HEK293 (cell line): ENCODE measurements around the gene FFAR2.

Experiments used
- CTCF ChIA-PET: fragments of 350-600 bp; formaldehyde crosslinking; extraction: SDS; loops from one replicate; lab custom pipeline; 2021; ENCODE audit warnings: antibody characterized with exemption; lab: Yijun Ruan, JAX
- POLR2A ChIA-PET: fragments of 300-600 bp; formaldehyde crosslinking; extraction: SDS; loops from one replicate; lab custom pipeline; 2020; ENCODE audit warnings: antibody characterized with exemption, inconsistent platforms; lab: Yijun Ruan, JAX
- H3K27ac ChIP-seq: fragments of 200-500 bp; sonication (Bioruptor generic); 2 replicates; pipeline ENCODE4 v1.5.1; 2014; ENCODE audit warnings: low read depth, low read length, control low read depth, inconsistent platforms; ENCODE audit errors: extremely low read depth
- H3K36me3 ChIP-seq, 2 experiments: fragments of 200-500 bp in 1 of 2; sonication (Bioruptor generic) in 1 of 2; 1 replicate in 1 of 2; 2 replicates in 1 of 2; pipeline ENCODE4 v1.5.1; 2014 to 2017; ENCODE audit warnings: inconsistent platforms in 2 of 2, low read length in 2 of 2; ENCODE audit not compliant: control insufficient read depth in 2 of 2, insufficient read depth in 1 of 2
- H3K4me1 ChIP-seq: fragments of 200-500 bp; sonication (Bioruptor generic); 2 replicates; pipeline ENCODE4 v1.5.1; 2014; ENCODE audit warnings: mild to moderate bottlenecking, low read length, inconsistent platforms; ENCODE audit not compliant: control insufficient read depth, insufficient read depth
- H3K4me3 ChIP-seq: 2 replicates; pipeline ENCODE4 v1.5.1; 2011; ENCODE audit warnings: low read depth, mild to moderate bottlenecking, control low read depth, low read length, moderate library complexity
- H3K9me3 ChIP-seq: fragments of 200-500 bp; sonication (Bioruptor generic); 2 replicates; pipeline ENCODE4 v1.5.1; 2014; ENCODE audit warnings: low read depth, low read length, inconsistent platforms; ENCODE audit not compliant: control insufficient read depth, insufficient read depth
- BCL11A ChIP-seq: fragments of 450-650 bp; formaldehyde crosslinking; IDR thresholded peaks from 2 replicates; pipeline ENCODE4 v1.5.1; 2016; ENCODE audit warnings: low read depth, missing biosample characterization, missing genetic modification characterization
- BCL11B ChIP-seq: fragments of 450-650 bp; formaldehyde crosslinking; IDR thresholded peaks from 2 replicates; pipeline ENCODE4 v1.5.1; 2016; ENCODE audit warnings: low read depth, missing biosample characterization, missing genetic modification characterization
- GLIS2 ChIP-seq: fragments of 450-650 bp; formaldehyde crosslinking; IDR thresholded peaks from 2 replicates; pipeline ENCODE4 v1.5.1; 2016; ENCODE audit warnings: missing biosample characterization, missing genetic modification characterization
- REPIN1 ChIP-seq: fragments of 450-650 bp; formaldehyde crosslinking; IDR thresholded peaks from 2 replicates; pipeline ENCODE4 v1.5.1; 2017; ENCODE audit warnings: missing biosample characterization, missing genetic modification characterization, low read depth
- ZFP3 ChIP-seq: fragments of 450-650 bp; formaldehyde crosslinking; IDR thresholded peaks from 2 replicates; pipeline ENCODE4 v1.5.1; 2016; ENCODE audit warnings: low read depth, missing biosample characterization, missing genetic modification characterization
- ZNF132 ChIP-seq: fragments of 450-650 bp; formaldehyde crosslinking; IDR thresholded peaks from 2 replicates; pipeline ENCODE4 v1.5.1; 2017; ENCODE audit warnings: missing biosample characterization, missing genetic modification characterization, borderline replicate concordance
- ZNF157 ChIP-seq: fragments of 450-650 bp; formaldehyde crosslinking; IDR thresholded peaks from 2 replicates; pipeline ENCODE4 v1.5.1; 2016; ENCODE audit warnings: missing biosample characterization, missing genetic modification characterization
- ZNF175 ChIP-seq: fragments of 450-650 bp; formaldehyde crosslinking; IDR thresholded peaks from 2 replicates; pipeline ENCODE4 v1.5.1; 2016; ENCODE audit warnings: missing biosample characterization, missing genetic modification characterization
- ZNF23 ChIP-seq: fragments of 450-650 bp; formaldehyde crosslinking; IDR thresholded peaks from 2 replicates; pipeline ENCODE4 v1.5.1; 2016; ENCODE audit warnings: missing biosample characterization, missing genetic modification characterization, borderline replicate concordance
- ZNF266 ChIP-seq: fragments of 450-650 bp; formaldehyde crosslinking; IDR thresholded peaks from 2 replicates; pipeline ENCODE4 v1.5.1; 2016; ENCODE audit warnings: missing biosample characterization, missing genetic modification characterization, low read depth
- ZNF274 ChIP-seq, 2 experiments: fragments of 200-500 bp in 1 of 2; fragments of 450-650 bp in 1 of 2; sonication (Bioruptor generic) in 1 of 2; formaldehyde crosslinking in 1 of 2; IDR thresholded peaks; 2 replicates each; pipeline versions ENCODE4 v1.5.1 to v1.6.1; 2014 to 2016; ENCODE audit warnings: borderline replicate concordance in 1 of 2, inconsistent platforms in 1 of 2, low read length in 1 of 2, missing biosample characterization in 1 of 2, missing genetic modification characterization in 1 of 2
- ZNF350 ChIP-seq: fragments of 450-650 bp; formaldehyde crosslinking; IDR thresholded peaks from 2 replicates; pipeline ENCODE4 v1.5.0; 2017; ENCODE audit warnings: missing biosample characterization, mild to moderate bottlenecking, missing genetic modification characterization
- ZNF548 ChIP-seq: fragments of 450-650 bp; formaldehyde crosslinking; IDR thresholded peaks from 2 replicates; pipeline ENCODE4 v1.5.1; 2016; ENCODE audit warnings: missing biosample characterization, missing genetic modification characterization
- ZNF561 ChIP-seq: fragments of 450-650 bp; IDR thresholded peaks from 2 replicates; pipeline ENCODE4 v1.5.1; 2018; ENCODE audit warnings: missing biosample characterization, missing genetic modification characterization, borderline replicate concordance
- ZNF596 ChIP-seq: fragments of 450-650 bp; IDR thresholded peaks from 2 replicates; pipeline ENCODE4 v1.5.0; 2018; ENCODE audit warnings: missing biosample characterization, mild to moderate bottlenecking, missing genetic modification characterization, moderate library complexity
- ZNF610 ChIP-seq: fragments of 450-650 bp; formaldehyde crosslinking; IDR thresholded peaks from 2 replicates; pipeline ENCODE4 v1.5.1; 2016; ENCODE audit warnings: missing biosample characterization, missing genetic modification characterization, borderline replicate concordance
- ZNF623 ChIP-seq: fragments of 450-650 bp; formaldehyde crosslinking; IDR thresholded peaks from 2 replicates; pipeline ENCODE4 v1.5.1; 2016; ENCODE audit warnings: missing biosample characterization, missing genetic modification characterization
- ZNF629 ChIP-seq: fragments of 450-650 bp; formaldehyde crosslinking; IDR thresholded peaks from 2 replicates; pipeline ENCODE4 v1.5.1; 2017; ENCODE audit warnings: missing biosample characterization, missing genetic modification characterization
- ZNF658 ChIP-seq: fragments of 450-650 bp; formaldehyde crosslinking; IDR thresholded peaks from 2 replicates; pipeline ENCODE4; 2016; ENCODE audit warnings: missing biosample characterization, missing genetic modification characterization
- ZNF677 ChIP-seq: fragments of 450-650 bp; IDR thresholded peaks from 2 replicates; pipeline ENCODE4 v1.5.0; 2018; ENCODE audit warnings: missing biosample characterization, mild to moderate bottlenecking, missing genetic modification characterization, moderate library complexity
- ZNF843 ChIP-seq: fragments of 450-650 bp; formaldehyde crosslinking; IDR thresholded peaks from 2 replicates; pipeline ENCODE4 v1.5.1; 2016; ENCODE audit warnings: missing biosample characterization, missing genetic modification characterization
- TF ChIP-seq, protein P1 (sequence below): fragments of 450-650 bp; formaldehyde crosslinking; IDR thresholded peaks from 2 replicates; pipeline ENCODE4 v1.5.1; 2017; ENCODE audit warnings: missing biosample characterization, missing genetic modification characterization
- TF ChIP-seq, protein P2 (sequence below): fragments of 450-650 bp; formaldehyde crosslinking; IDR thresholded peaks from 2 replicates; pipeline ENCODE4 v1.5.1; 2017; ENCODE audit warnings: missing biosample characterization, missing genetic modification characterization
- TF ChIP-seq, protein P3 (sequence below): fragments of 450-650 bp; formaldehyde crosslinking; IDR thresholded peaks from 2 replicates; pipeline ENCODE4 v1.5.1; 2016; ENCODE audit warnings: missing biosample characterization, missing genetic modification characterization, borderline replicate concordance
- TF ChIP-seq, protein P4 (sequence below): fragments of 450-650 bp; formaldehyde crosslinking; IDR thresholded peaks from 2 replicates; pipeline ENCODE4 v1.5.1; 2016; ENCODE audit warnings: missing biosample characterization, missing genetic modification characterization
- TF ChIP-seq, protein P5 (sequence below): fragments of 450-650 bp; formaldehyde crosslinking; IDR thresholded peaks from 2 replicates; pipeline ENCODE4 v1.5.1; 2017; ENCODE audit warnings: missing biosample characterization, missing genetic modification characterization

The FFAR2 gene

DNA sequence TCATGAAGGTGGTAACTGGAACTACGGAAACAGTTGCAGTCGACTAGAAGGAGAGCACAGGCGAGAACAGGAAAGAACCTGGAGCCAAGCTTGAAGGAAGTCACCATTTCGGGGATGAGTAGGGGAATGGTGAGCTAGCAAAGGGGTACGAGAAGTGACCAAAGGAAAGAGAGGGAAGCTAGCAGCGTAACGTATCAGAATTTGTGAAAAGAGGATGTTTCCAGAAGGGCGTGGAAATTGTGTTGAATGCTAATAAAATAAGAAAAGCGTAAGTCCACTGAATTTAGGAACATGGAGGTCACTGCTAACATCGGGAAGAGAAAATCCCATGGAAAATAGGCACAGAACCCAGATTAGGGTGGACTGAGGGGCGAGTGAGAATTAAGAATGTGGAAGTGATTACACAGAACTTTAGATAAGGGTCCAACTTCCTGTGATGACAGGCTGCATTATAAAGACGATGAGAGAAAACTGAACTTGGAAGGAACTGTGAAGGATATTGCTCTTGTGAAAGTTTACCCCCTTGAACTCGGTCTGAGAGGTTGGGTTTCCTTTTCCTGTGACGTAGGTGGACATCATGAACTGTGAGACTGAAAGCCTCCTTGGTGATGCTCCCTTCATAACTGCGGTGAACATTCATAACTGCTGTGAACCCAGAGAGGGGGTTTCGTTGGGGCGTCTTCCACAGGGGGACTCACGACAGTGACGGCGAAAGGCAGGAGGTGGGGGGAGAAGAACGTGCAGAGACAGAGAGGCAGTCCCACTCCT, 2.0 kb upstream of the FFAR2 start:
- peaks cover 2% of the 10 kb centered on the region; the same call in 1 of the 2 replicates for H3K4me1 ChIP-seq
- H3K9me3 ChIP-seq, result no peaks in the 10 kb centered on the region
- TF ChIP-seq ZNF677, result no peak
- no peak for TF ChIP-seq ZNF843 (tag by site-specific recombination)
- no peak for TF ChIP-seq ZNF623 (tag by site-specific recombination)
- TF ChIP-seq ZNF175 (tag by site-specific recombination), result no peak
- no peak for TF ChIP-seq ZNF132
- no peak for TF ChIP-seq ZNF23 (tag by site-specific recombination)
- TF ChIP-seq ZNF274 (IDR thresholded peaks at IDR 0.05; ENCODE audit: low read length), result no peak
- TF ChIP-seq ZNF274 (tag by site-specific recombination; IDR thresholded peaks at IDR 0.05; ENCODE audit: borderline replicate concordance), result no peak
- no peak for TF ChIP-seq REPIN1
- no peak for TF ChIP-seq GLIS2
- TF ChIP-seq ZNF610 (tag by site-specific recombination), result no peak
- TF ChIP-seq BCL11B (tag by site-specific recombination), result no peak
- no peak for TF ChIP-seq ZNF157 (tag by site-specific recombination)
- TF ChIP-seq, protein P1, sequence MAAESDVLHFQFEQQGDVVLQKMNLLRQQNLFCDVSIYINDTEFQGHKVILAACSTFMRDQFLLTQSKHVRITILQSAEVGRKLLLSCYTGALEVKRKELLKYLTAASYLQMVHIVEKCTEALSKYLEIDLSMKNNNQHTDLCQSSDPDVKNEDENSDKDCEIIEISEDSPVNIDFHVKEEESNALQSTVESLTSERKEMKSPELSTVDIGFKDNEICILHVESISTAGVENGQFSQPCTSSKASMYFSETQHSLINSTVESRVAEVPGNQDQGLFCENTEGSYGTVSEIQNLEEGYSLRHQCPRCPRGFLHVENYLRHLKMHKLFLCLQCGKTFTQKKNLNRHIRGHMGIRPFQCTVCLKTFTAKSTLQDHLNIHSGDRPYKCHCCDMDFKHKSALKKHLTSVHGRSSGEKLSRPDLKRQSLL (tag by site-specific recombination), result no peak
- TF ChIP-seq, protein P2, sequence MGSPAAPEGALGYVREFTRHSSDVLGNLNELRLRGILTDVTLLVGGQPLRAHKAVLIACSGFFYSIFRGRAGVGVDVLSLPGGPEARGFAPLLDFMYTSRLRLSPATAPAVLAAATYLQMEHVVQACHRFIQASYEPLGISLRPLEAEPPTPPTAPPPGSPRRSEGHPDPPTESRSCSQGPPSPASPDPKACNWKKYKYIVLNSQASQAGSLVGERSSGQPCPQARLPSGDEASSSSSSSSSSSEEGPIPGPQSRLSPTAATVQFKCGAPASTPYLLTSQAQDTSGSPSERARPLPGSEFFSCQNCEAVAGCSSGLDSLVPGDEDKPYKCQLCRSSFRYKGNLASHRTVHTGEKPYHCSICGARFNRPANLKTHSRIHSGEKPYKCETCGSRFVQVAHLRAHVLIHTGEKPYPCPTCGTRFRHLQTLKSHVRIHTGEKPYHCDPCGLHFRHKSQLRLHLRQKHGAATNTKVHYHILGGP (tag by site-specific recombination), result no peak
- TF ChIP-seq, protein P3, sequence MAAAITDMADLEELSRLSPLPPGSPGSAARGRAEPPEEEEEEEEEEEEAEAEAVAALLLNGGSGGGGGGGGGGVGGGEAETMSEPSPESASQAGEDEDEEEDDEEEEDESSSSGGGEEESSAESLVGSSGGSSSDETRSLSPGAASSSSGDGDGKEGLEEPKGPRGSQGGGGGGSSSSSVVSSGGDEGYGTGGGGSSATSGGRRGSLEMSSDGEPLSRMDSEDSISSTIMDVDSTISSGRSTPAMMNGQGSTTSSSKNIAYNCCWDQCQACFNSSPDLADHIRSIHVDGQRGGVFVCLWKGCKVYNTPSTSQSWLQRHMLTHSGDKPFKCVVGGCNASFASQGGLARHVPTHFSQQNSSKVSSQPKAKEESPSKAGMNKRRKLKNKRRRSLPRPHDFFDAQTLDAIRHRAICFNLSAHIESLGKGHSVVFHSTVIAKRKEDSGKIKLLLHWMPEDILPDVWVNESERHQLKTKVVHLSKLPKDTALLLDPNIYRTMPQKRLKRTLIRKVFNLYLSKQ (tag by site-specific recombination), result no peak
- TF ChIP-seq BCL11A (tag by site-specific recombination), result no peak
- no peak for TF ChIP-seq ZNF658 (tag by site-specific recombination)
- H3K27ac ChIP-seq, result no peak overlapping the region
- ChIA-PET CTCF (interaction anchor here (0.5 to 1.9 kb wide), 3 partner anchors 16 to 286 kb away, joined by 3 to 5 read pairs (median 5); no protein-coding TSS in a partner anchor), POLR2A (no interaction called here)
- no peak overlapping the region for H3K4me3 ChIP-seq
- H3K36me3 ChIP-seq, result no peaks in the 10 kb centered on the region

DNA sequence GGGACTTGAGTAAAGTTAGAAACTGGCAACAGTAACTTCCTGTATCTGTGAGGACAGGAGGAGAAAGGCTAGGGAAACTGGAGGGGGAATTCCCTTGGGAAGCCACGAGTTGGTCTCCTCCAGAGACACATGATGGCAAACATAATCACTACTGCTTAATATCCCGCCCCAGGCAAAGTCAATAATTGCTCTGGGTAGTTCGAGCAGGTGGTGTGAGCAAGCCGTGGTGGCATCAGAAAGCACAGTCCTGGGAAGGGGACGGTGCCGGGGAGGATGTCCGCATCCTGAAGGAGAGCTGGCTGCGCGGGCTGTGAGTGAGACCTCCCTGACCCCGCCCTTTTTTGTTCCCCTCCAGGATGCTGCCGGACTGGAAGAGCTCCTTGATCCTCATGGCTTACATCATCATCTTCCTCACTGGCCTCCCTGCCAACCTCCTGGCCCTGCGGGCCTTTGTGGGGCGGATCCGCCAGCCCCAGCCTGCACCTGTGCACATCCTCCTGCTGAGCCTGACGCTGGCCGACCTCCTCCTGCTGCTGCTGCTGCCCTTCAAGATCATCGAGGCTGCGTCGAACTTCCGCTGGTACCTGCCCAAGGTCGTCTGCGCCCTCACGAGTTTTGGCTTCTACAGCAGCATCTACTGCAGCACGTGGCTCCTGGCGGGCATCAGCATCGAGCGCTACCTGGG, 1.4 kb downstream of the FFAR2 start:
- H3K9me3 ChIP-seq, result no peaks in the 10 kb centered on the region
- POLR2A ChIA-PET, result no interaction called here
- CTCF ChIA-PET, result interaction anchor here (0.6 to 5.3 kb wide), 7 partner anchors 17 to 259 kb away, joined by 3 to 19 read pairs (median 5); no protein-coding TSS in a partner anchor
- peaks cover 2% of the 10 kb centered on the region; the same call in 1 of the 2 replicates for H3K4me1 ChIP-seq
- H3K36me3 ChIP-seq, result no peaks in the 10 kb centered on the region
- no peak overlapping the region for H3K27ac ChIP-seq
- no peak overlapping the region for H3K4me3 ChIP-seq
- TF ChIP-seq, protein P4, sequence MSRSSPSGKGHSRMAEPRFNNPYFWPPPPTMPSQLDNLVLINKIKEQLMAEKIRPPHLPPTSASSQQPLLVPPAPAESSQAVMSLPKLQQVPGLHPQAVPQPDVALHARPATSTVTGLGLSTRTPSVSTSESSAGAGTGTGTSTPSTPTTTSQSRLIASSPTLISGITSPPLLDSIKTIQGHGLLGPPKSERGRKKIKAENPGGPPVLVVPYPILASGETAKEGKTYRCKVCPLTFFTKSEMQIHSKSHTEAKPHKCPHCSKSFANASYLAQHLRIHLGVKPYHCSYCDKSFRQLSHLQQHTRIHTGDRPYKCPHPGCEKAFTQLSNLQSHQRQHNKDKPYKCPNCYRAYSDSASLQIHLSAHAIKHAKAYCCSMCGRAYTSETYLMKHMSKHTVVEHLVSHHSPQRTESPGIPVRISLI (tag by site-specific recombination), result no peak
- TF ChIP-seq ZNF548 (tag by site-specific recombination), result no peak
- no peak for TF ChIP-seq ZNF596 (tag by site-specific recombination)
- no peak for TF ChIP-seq ZNF629
- TF ChIP-seq, protein P5, sequence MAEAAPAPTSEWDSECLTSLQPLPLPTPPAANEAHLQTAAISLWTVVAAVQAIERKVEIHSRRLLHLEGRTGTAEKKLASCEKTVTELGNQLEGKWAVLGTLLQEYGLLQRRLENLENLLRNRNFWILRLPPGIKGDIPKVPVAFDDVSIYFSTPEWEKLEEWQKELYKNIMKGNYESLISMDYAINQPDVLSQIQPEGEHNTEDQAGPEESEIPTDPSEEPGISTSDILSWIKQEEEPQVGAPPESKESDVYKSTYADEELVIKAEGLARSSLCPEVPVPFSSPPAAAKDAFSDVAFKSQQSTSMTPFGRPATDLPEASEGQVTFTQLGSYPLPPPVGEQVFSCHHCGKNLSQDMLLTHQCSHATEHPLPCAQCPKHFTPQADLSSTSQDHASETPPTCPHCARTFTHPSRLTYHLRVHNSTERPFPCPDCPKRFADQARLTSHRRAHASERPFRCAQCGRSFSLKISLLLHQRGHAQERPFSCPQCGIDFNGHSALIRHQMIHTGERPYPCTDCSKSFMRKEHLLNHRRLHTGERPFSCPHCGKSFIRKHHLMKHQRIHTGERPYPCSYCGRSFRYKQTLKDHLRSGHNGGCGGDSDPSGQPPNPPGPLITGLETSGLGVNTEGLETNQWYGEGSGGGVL, result peak; percentile 68
- no peak for TF ChIP-seq ZNF266
- TF ChIP-seq ZFP3, result no peak
- no peak for TF ChIP-seq ZNF561 (tag by site-specific recombination)
- TF ChIP-seq ZNF350 (tag by site-specific recombination), result no peak
